HG03097 (cell line): ENCODE measurements around the gene ING1.

ENCODE experiments used
- ATAC-seq: cut with Tn5 transposase; IDR thresholded peaks from one replicate; pipeline ENCODE4 v1.9.1; 2021; ENCODE audit not compliant: unreplicated experiment, low FRiP score

The ING1 gene

DNA sequence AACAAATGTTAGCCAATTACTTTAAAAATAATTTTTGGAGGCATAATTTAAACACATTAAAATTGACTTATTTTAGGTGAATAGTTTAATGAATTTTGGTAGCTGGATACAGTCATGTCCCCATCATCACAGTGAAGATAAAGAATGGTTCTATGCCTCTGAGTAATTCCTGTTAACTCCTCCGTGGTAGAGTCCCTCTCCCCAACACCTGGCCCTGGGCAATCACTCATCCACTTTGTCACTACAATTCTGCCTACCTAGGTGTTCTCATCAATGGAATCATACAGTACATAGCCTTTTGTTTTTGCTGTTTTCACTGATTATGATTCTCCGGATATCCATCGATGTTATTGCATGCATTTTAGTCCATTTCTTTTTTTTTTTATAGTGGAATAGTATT, 55.6 kb downstream of the ING1 start:
- ATAC-seq, result no peak

DNA sequence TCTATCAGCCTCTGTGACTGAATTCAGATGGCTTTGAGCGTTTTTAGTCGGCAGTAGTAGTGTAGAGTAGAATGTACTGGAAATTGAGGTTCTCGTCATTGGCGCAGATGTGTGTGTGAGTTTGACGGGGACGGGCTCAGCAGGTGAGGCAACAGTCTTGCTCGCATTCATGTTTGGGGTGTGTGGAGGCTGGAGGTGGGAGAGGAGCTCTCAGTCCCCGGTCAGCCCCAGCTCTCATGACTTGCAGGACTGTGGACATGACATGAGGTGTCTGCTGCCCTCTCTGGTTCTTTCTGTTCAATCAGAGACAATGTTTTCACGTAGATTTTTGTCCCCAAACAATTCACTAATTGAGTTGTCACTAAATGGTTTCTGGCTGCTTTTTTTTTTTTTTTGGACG, 57.2 kb downstream of the ING1 start:
- ATAC-seq, result no peak

- ATAC-seq, result no peak
Observed at GRCh38 chr13:110771194-110771593, 57.7 kb downstream of the ING1 start.

GRCh38 chr13:110772091-110772984, 58.8 kb downstream of the ING1 start:
- ATAC-seq, result no peak
